HT1080 (cell line): Measurements from ENCODE around the gene ARHGAP10. TPM values are rescaled to one million over a fixed set of nuclear protein-coding genes. Genes with fewer than 3 reads are reported as not detected.

Source experiments
- DNase-seq: peaks from one replicate; pipeline ENCODE4 v3.0.0-alpha.2; 2015; ENCODE audit warnings: low read depth
- total RNA-seq: library from RNA; depleted of rRNA; stranded (reverse); fragments of >200 nt; shearing (Covaris generic); gene quantifications from 2 replicates; pipeline ENCODE4 v1.2.3, GENCODE V29; 2014

Gene ARHGAP10
- total RNA-seq, 1 experiment from 2014 or later, result 19.1 TPM

GRCh38 chr4:148023512-148024181, 291.8 kb downstream of the ARHGAP10 start:
- DNase-seq, result no peak

GRCh38 chr4:148025981-148026380, 294.1 kb downstream of the ARHGAP10 start:
- peak; percentile 17 for DNase-seq

- DNase-seq, result no peak
These were observed 295.3 kb downstream of the ARHGAP10 start for GRCh38 chr4:148027201-148027600.

GRCh38 chr4:148029781-148030180, 297.9 kb downstream of the ARHGAP10 start:
- no peak for DNase-seq

- DNase-seq, result no peak
These were observed 298.4 kb downstream of the ARHGAP10 start for GRCh38 chr4:148030193-148030873.

GRCh38 chr4:148034813-148035212, 302.9 kb downstream of the ARHGAP10 start:
- DNase-seq, result no peak

- DNase-seq, result no peak
These were observed 309.9 kb downstream of the ARHGAP10 start for GRCh38 chr4:148041606-148042329.

- no peak for DNase-seq
These were observed 312.4 kb downstream of the ARHGAP10 start for GRCh38 chr4:148044089-148044911.

GRCh38 chr4:148044912-148045352, 313.0 kb downstream of the ARHGAP10 start:
- no peak for DNase-seq

GRCh38 chr4:148048598-148048997, 316.7 kb downstream of the ARHGAP10 start:
- no peak for DNase-seq

- DNase-seq, result no peak
These were observed 319.5 kb downstream of the ARHGAP10 start for GRCh38 chr4:148051403-148051802.

GRCh38 chr4:148052448-148052847, 320.6 kb downstream of the ARHGAP10 start:
- no peak for DNase-seq

- no peak for DNase-seq
These were observed 321.6 kb downstream of the ARHGAP10 start for GRCh38 chr4:148053298-148054003.

- DNase-seq, result peak; percentile 17
These were observed 322.4 kb downstream of the ARHGAP10 start for GRCh38 chr4:148054275-148054674.

GRCh38 chr4:148055844-148056243, 324.0 kb downstream of the ARHGAP10 start:
- no peak for DNase-seq

- peak; percentile 53 for DNase-seq
These were observed 325.0 kb downstream of the ARHGAP10 start for GRCh38 chr4:148056879-148057278.

- no peak for DNase-seq
These were observed 325.6 kb downstream of the ARHGAP10 start for GRCh38 chr4:148057516-148057915.

- DNase-seq, result no peak
These were observed 326.3 kb downstream of the ARHGAP10 start for GRCh38 chr4:148057984-148058859.

GRCh38 chr4:148059617-148060180, 327.8 kb downstream of the ARHGAP10 start:
- no peak for DNase-seq
